K562 (cell line): Measurements from ENCODE around the gene NR2C2AP. TPM values are rescaled to one million over a fixed set of nuclear protein-coding genes. Genes with fewer than 3 reads are reported as not detected.
A peak's percentile ranks its signal among the peaks of the same experiment; 100 is the strongest.

Experiments used
- CBX1 ChIP-seq: sonication (generic); IDR thresholded peaks from 2 replicates; pipeline ENCODE4 v1.6.1; 2016; ENCODE audit warnings: antibody characterized with exemption, low read depth, mild to moderate bottlenecking
- CEBPG ChIP-seq, 3 experiments: fragments of 200-800 bp in 1 of 3; sonication (Bioruptor generic) in 1 of 3; sonication (generic) in 1 of 3; formaldehyde crosslinking in 1 of 3; IDR thresholded peaks in 2 of 3; conservative IDR thresholded peaks in 1 of 3; 2 replicates each; pipeline versions ENCODE4 v1.6.1 to v1.8.0; 2016 to 2022; ENCODE audit warnings: missing compliant biosample characterization in 2 of 3, missing genetic modification characterization in 2 of 3, mild to moderate bottlenecking in 1 of 3, missing genetic modification reagents in 1 of 3
- CXXC5 ChIP-seq: fragments of 250-450 bp; sonication (Bioruptor Pico); IDR thresholded peaks from 2 replicates; pipeline ENCODE4 v1.8.0; 2022; ENCODE audit warnings: inconsistent platforms, mild to moderate bottlenecking, moderate library complexity
- HMGN3 ChIP-seq: IDR thresholded peaks from 2 replicates; pipeline ENCODE4 v1.6.1; 2011; ENCODE audit warnings: borderline replicate concordance, low read depth, mild to moderate bottlenecking, mixed read lengths, low read length; ENCODE audit not compliant: insufficient read length; ENCODE audit errors: extremely low read depth
- MECOM ChIP-seq: fragments of 250-450 bp; sonication (Bioruptor Pico); IDR thresholded peaks from 2 replicates; pipeline ENCODE4 v1.8.0; 2022; ENCODE audit warnings: inconsistent platforms
- POLR2A ChIP-seq: fragments of 450-650 bp; conservative IDR thresholded peaks from 2 replicates; pipeline ENCODE4 v1.6.1; 2016
- PTBP1 ChIP-seq: fragments of 200-400 bp; formaldehyde crosslinking; IDR thresholded peaks from 2 replicates; pipeline ENCODE4 v1.6.1; 2017; ENCODE audit warnings: low read depth, low read length
- RBFOX2 ChIP-seq: fragments of 200-400 bp; formaldehyde crosslinking; IDR thresholded peaks from 2 replicates; pipeline ENCODE4 v1.6.1; 2017; ENCODE audit warnings: low read depth, mild to moderate bottlenecking, low read length, moderate library complexity
- SETDB1 ChIP-seq: IDR thresholded peaks from one replicate; pipeline ENCODE4 v1.6.1; 2012; ENCODE audit warnings: low read length, control low read depth, inconsistent platforms
- polyA plus RNA-seq, 8 experiments: library from polyadenylated mRNA; depleted of rRNA in 4 of 8; stranded (reverse) in 5 of 8; unstranded in 3 of 8; fragments of >200 nt; fragmentation: Nextera tagmentation in 2 of 8; fragmentation: Illumina TruSeq in 1 of 8; extraction: Ambion mirVana in 2 of 8; extraction: Trizol in 1 of 8; gene quantifications; 2 replicates each; pipeline versions ENCODE4 v1.2.1 to v1.2.3, GENCODE V29; 2011 to 2014; ENCODE audit warnings: inconsistent platforms in 1 of 8, missing spikeins in 1 of 8
- total RNA-seq, 7 experiments: library from RNA; depleted of rRNA in 6 of 7; stranded (reverse); fragments of >200 nt in 6 of 7; fragmentation: Illumina TruSeq in 2 of 7; extraction: Trizol in 2 of 7; gene quantifications; 2 replicates each; pipeline versions ENCODE4 v1.2.1 to v1.2.3, GENCODE V29; 2011 to 2021; ENCODE audit warnings: low replicate concordance in 1 of 7
- TF ChIP-seq, protein P1 (sequence below): sonication (generic); formaldehyde crosslinking; IDR thresholded peaks from 2 replicates; pipeline ENCODE4 v1.8.1; 2023; ENCODE audit warnings: mild to moderate bottlenecking, missing genetic modification reagents
- TF ChIP-seq, protein P2 (sequence below): fragments of 450-650 bp; IDR thresholded peaks from 2 replicates; pipeline ENCODE4 v1.6.1; 2018; ENCODE audit warnings: mild to moderate bottlenecking, low read depth; ENCODE audit not compliant: partially characterized antibody
- TF ChIP-seq, protein P3 (sequence below): sonication (generic); formaldehyde crosslinking; IDR thresholded peaks from 2 replicates; pipeline ENCODE4 v1.8.0; 2022; ENCODE audit warnings: missing genetic modification reagents, mild to moderate bottlenecking, moderate library complexity, borderline replicate concordance
- TF ChIP-seq, protein P4 (sequence below), 2 experiments: fragments of 450-650 bp; formaldehyde crosslinking in 1 of 2; IDR thresholded peaks; 2 replicates each; pipeline versions ENCODE4 v1.4.0 to v1.6.1; 2014 to 2020; ENCODE audit warnings: mild to moderate bottlenecking in 2 of 2, borderline replicate concordance in 1 of 2, low read depth in 1 of 2

NR2C2AP gene
- total and polyA plus RNA-seq, 9 of the 15 experiments (the other 6 are each of a cell fraction or from before 2014, with no cell fraction given), result 23.7 to 77.4 (median 32.4) TPM

DNA sequence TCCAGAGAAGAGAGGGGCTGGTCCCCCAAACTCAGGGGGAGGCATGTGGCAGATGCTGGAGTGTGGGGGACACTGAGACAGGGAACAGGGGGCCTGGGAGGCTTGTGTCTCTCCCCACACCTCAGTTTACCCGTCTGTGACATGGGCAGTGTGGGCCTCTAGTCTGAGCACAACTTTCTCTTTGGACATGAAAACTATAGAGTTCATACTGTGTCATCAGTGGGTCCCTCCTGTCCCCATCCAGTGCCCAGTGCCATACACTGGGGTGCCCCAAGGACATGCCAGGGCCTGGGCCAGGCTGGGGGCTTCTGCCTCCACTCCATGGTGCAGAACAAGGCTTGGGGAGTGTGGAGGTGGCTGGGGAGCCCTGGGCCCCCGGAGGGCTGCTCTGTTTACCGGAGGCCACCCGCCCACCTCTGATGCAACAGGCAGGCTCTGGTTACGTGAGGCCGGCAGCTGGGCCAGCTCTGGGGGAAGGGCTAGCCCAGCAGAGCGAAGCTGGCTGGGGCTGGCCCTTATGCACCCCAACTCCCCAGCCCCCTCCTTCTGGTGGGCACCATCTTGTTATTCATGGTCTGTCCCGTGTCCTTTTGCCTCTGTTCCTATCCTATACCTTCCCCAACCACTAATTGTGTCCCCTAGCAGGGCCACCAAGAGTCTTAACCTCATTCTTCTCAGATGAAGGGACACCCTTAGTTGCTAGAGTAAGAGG lies 31.2 kb downstream of the NR2C2AP start (continued):
- peak; percentile 92; the same call in 1 of the 2 replicates for TF ChIP-seq CBX1
- TF ChIP-seq, protein P1, sequence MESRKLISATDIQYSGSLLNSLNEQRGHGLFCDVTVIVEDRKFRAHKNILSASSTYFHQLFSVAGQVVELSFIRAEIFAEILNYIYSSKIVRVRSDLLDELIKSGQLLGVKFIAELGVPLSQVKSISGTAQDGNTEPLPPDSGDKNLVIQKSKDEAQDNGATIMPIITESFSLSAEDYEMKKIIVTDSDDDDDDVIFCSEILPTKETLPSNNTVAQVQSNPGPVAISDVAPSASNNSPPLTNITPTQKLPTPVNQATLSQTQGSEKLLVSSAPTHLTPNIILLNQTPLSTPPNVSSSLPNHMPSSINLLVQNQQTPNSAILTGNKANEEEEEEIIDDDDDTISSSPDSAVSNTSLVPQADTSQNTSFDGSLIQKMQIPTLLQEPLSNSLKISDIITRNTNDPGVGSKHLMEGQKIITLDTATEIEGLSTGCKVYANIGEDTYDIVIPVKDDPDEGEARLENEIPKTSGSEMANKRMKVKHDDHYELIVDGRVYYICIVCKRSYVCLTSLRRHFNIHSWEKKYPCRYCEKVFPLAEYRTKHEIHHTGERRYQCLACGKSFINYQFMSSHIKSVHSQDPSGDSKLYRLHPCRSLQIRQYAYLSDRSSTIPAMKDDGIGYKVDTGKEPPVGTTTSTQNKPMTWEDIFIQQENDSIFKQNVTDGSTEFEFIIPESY (CRISPR knock-in tag), result peak; percentile 57; the same call in 1 of the 2 replicates
- TF ChIP-seq, protein P2, sequence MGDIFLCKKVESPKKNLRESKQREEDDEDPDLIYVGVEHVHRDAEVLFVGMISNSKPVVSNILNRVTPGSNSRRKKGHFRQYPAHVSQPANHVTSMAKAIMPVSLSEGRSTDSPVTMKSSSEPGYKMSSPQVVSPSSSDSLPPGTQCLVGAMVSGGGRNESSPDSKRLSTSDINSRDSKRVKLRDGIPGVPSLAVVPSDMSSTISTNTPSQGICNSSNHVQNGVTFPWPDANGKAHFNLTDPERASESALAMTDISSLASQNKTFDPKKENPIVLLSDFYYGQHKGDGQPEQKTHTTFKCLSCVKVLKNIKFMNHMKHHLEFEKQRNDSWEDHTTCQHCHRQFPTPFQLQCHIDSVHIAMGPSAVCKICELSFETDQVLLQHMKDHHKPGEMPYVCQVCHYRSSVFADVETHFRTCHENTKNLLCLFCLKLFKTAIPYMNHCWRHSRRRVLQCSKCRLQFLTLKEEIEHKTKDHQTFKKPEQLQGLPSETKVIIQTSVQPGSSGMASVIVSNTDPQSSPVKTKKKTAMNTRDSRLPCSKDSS, result no peak
- TF ChIP-seq, protein P3, sequence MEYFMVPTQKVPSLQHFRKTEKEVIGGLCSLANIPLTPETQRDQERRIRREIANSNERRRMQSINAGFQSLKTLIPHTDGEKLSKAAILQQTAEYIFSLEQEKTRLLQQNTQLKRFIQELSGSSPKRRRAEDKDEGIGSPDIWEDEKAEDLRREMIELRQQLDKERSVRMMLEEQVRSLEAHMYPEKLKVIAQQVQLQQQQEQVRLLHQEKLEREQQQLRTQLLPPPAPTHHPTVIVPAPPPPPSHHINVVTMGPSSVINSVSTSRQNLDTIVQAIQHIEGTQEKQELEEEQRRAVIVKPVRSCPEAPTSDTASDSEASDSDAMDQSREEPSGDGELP, result peak; percentile 90
- peak; percentile 35 for TF ChIP-seq CXXC5 (CRISPR knock-in tag)
- TF ChIP-seq MECOM (CRISPR knock-in tag), result no peak
- peak; percentile 80 for TF ChIP-seq RBFOX2
- TF ChIP-seq, protein P4, sequence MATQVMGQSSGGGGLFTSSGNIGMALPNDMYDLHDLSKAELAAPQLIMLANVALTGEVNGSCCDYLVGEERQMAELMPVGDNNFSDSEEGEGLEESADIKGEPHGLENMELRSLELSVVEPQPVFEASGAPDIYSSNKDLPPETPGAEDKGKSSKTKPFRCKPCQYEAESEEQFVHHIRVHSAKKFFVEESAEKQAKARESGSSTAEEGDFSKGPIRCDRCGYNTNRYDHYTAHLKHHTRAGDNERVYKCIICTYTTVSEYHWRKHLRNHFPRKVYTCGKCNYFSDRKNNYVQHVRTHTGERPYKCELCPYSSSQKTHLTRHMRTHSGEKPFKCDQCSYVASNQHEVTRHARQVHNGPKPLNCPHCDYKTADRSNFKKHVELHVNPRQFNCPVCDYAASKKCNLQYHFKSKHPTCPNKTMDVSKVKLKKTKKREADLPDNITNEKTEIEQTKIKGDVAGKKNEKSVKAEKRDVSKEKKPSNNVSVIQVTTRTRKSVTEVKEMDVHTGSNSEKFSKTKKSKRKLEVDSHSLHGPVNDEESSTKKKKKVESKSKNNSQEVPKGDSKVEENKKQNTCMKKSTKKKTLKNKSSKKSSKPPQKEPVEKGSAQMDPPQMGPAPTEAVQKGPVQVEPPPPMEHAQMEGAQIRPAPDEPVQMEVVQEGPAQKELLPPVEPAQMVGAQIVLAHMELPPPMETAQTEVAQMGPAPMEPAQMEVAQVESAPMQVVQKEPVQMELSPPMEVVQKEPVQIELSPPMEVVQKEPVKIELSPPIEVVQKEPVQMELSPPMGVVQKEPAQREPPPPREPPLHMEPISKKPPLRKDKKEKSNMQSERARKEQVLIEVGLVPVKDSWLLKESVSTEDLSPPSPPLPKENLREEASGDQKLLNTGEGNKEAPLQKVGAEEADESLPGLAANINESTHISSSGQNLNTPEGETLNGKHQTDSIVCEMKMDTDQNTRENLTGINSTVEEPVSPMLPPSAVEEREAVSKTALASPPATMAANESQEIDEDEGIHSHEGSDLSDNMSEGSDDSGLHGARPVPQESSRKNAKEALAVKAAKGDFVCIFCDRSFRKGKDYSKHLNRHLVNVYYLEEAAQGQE (IDR thresholded peaks at IDR 0.05; ENCODE audit: borderline replicate concordance), result peak; percentile 26; the same call in 1 of the 2 replicates
- TF ChIP-seq, protein P4 (CRISPR knock-in tag; IDR thresholded peaks at IDR 0.05; ENCODE audit: low read depth), result no peak
- peak; percentile 33 for TF ChIP-seq HMGN3
- peak; percentile 91 for TF ChIP-seq PTBP1
- TF ChIP-seq POLR2A, result 0 out of 2 replicates have a peak, but pooled peaks have one; percentile 8
- no peak for TF ChIP-seq SETDB1
- peak; percentile 97 for TF ChIP-seq CEBPG (CRISPR knock-in tag; IDR thresholded peaks at IDR 0.05)
- peak; percentile 89 to 94 for TF ChIP-seq CEBPG (tag; conservative IDR thresholded peaks at IDR 0.05 in 1 of 2, IDR thresholded peaks at IDR 0.05 in 1 of 2)
